ENCODE results near the gene OVCA2.
"Not testable (repeated sequence)": the region's sequence is repeated elsewhere in the genome, so short reads cannot be mapped to it uniquely, and the experiment has no call there.

The OVCA2 gene

GRCh38 chr17:1999557-2000251, 42.1 kb upstream of the OVCA2 start:
- no peaks in the 10 kb centered on the region for H3K9me3 ChIP-seq (ENCODE audit: control insufficient read depth, low read length)
- peaks cover 40% of the 10 kb centered on the region for H3K4me1 ChIP-seq (ENCODE audit: control insufficient read depth, insufficient read depth, low read length)
- no peaks in the 10 kb centered on the region for H3K36me3 ChIP-seq (ENCODE audit: control insufficient read depth, insufficient read depth, low read length)
- peak overlapping the region; percentile 83 for H3K27ac ChIP-seq (ENCODE audit: insufficient read depth, low read depth, low read length, poor library complexity, severe bottlenecking)
- no peak overlapping the region for H3K4me3 ChIP-seq (ENCODE audit: insufficient read depth, low read depth, low read length)
- 26% methylated on average over 13 of the region's 13 CpGs for WGBS, 2 experiments
- H3K27me3 ChIP-seq (ENCODE audit: control insufficient read depth, insufficient read depth, low read length, poor library complexity, severe bottlenecking) = peaks cover 10% of the 10 kb centered on the region

- 69 to 75% methylated on average over 16 of the region's 16 CpGs for WGBS, 2 experiments
- no peaks in the 10 kb centered on the region for H3K36me3 ChIP-seq (ENCODE audit: control insufficient read depth, insufficient read depth, low read length)
- H3K4me3 ChIP-seq (ENCODE audit: insufficient read depth, low read depth, low read length) = no peak overlapping the region
- peaks cover 21% of the 10 kb centered on the region for H3K4me1 ChIP-seq (ENCODE audit: control insufficient read depth, insufficient read depth, low read length)
- no peak overlapping the region for H3K27ac ChIP-seq (ENCODE audit: insufficient read depth, low read depth, low read length, poor library complexity, severe bottlenecking)
- no peaks in the 10 kb centered on the region for H3K9me3 ChIP-seq (ENCODE audit: control insufficient read depth, low read length)
- H3K27me3 ChIP-seq (ENCODE audit: control insufficient read depth, insufficient read depth, low read length, poor library complexity, severe bottlenecking) = peaks cover 10% of the 10 kb centered on the region
Observed at GRCh38 chr17:2002767-2003329, 39.0 kb upstream of the OVCA2 start.

GRCh38 chr17:2003525-2003924, 38.3 kb upstream of the OVCA2 start:
- Histone ChIP-seq H3K27me3 (ENCODE audit: control insufficient read depth, insufficient read depth, low read length, poor library complexity, severe bottlenecking) (peaks cover 4% of the 10 kb centered on the region), H3K9me3 (ENCODE audit: control insufficient read depth, low read length) (no peaks in the 10 kb centered on the region), H3K36me3 (ENCODE audit: control insufficient read depth, insufficient read depth, low read length) (no peaks in the 10 kb centered on the region), H3K4me1 (ENCODE audit: control insufficient read depth, insufficient read depth, low read length) (peaks cover 21% of the 10 kb centered on the region), H3K4me3 (ENCODE audit: insufficient read depth, low read depth, low read length) (no peak overlapping the region), H3K27ac (ENCODE audit: insufficient read depth, low read depth, low read length, poor library complexity, severe bottlenecking) (no peak overlapping the region)
- WGBS, 2 experiments = 94% methylated on average over 13 of the region's 13 CpGs

GRCh38 chr17:2004435-2004952, 37.3 kb upstream of the OVCA2 start:
- Histone ChIP-seq H3K27me3 (ENCODE audit: control insufficient read depth, insufficient read depth, low read length, poor library complexity, severe bottlenecking) (no peaks in the 10 kb centered on the region), H3K27ac (ENCODE audit: insufficient read depth, low read depth, low read length, poor library complexity, severe bottlenecking) (no peak overlapping the region), H3K36me3 (ENCODE audit: control insufficient read depth, insufficient read depth, low read length) (no peaks in the 10 kb centered on the region), H3K4me1 (ENCODE audit: control insufficient read depth, insufficient read depth, low read length) (peaks cover 20% of the 10 kb centered on the region), H3K9me3 (ENCODE audit: control insufficient read depth, low read length) (no peaks in the 10 kb centered on the region), H3K4me3 (ENCODE audit: insufficient read depth, low read depth, low read length) (no peak overlapping the region)
- WGBS, 2 experiments = 92 to 93% methylated on average over 12 of the region's 12 CpGs

GRCh38 chr17:2008332-2009126, 33.3 kb upstream of the OVCA2 start:
- Histone ChIP-seq H3K36me3 (ENCODE audit: control insufficient read depth, insufficient read depth, low read length) (no peaks in the 10 kb centered on the region), H3K4me1 (ENCODE audit: control insufficient read depth, insufficient read depth, low read length) (peaks cover 15% of the 10 kb centered on the region), H3K4me3 (ENCODE audit: insufficient read depth, low read depth, low read length) (no peak overlapping the region), H3K27me3 (ENCODE audit: control insufficient read depth, insufficient read depth, low read length, poor library complexity, severe bottlenecking) (no peaks in the 10 kb centered on the region), H3K27ac (ENCODE audit: insufficient read depth, low read depth, low read length, poor library complexity, severe bottlenecking) (no peak overlapping the region), H3K9me3 (ENCODE audit: control insufficient read depth, low read length) (no peaks in the 10 kb centered on the region)
- WGBS, 2 experiments = 91 to 92% methylated on average over 15 of the region's 15 CpGs

GRCh38 chr17:2009737-2010136, 32.1 kb upstream of the OVCA2 start:
- 94 to 95% methylated on average over 10 of the region's 10 CpGs for WGBS, 2 experiments
- H3K4me3 ChIP-seq (ENCODE audit: insufficient read depth, low read depth, low read length) = no peak overlapping the region
- H3K27me3 ChIP-seq (ENCODE audit: control insufficient read depth, insufficient read depth, low read length, poor library complexity, severe bottlenecking) = no peaks in the 10 kb centered on the region
- peaks cover 15% of the 10 kb centered on the region for H3K4me1 ChIP-seq (ENCODE audit: control insufficient read depth, insufficient read depth, low read length)
- no peaks in the 10 kb centered on the region for H3K36me3 ChIP-seq (ENCODE audit: control insufficient read depth, insufficient read depth, low read length)
- H3K9me3 ChIP-seq (ENCODE audit: control insufficient read depth, low read length) = no peaks in the 10 kb centered on the region
- H3K27ac ChIP-seq (ENCODE audit: insufficient read depth, low read depth, low read length, poor library complexity, severe bottlenecking) = no peak overlapping the region

GRCh38 chr17:2011411-2012371, 30.1 kb upstream of the OVCA2 start:
- WGBS, 2 experiments = 23 to 26% methylated on average over 24 of the region's 24 CpGs
- H3K4me3 ChIP-seq (ENCODE audit: insufficient read depth, low read depth, low read length) = no peak overlapping the region
- no peaks in the 10 kb centered on the region for H3K27me3 ChIP-seq (ENCODE audit: control insufficient read depth, insufficient read depth, low read length, poor library complexity, severe bottlenecking)

GRCh38 chr17:2012499-2012898, 29.3 kb upstream of the OVCA2 start:
- Histone ChIP-seq H3K4me3 (ENCODE audit: insufficient read depth, low read depth, low read length) (no peak overlapping the region), H3K27ac (ENCODE audit: insufficient read depth, low read depth, low read length, poor library complexity, severe bottlenecking) (no peak overlapping the region), H3K36me3 (ENCODE audit: control insufficient read depth, insufficient read depth, low read length) (no peaks in the 10 kb centered on the region), H3K4me1 (ENCODE audit: control insufficient read depth, insufficient read depth, low read length) (peaks cover 15% of the 10 kb centered on the region), H3K9me3 (ENCODE audit: control insufficient read depth, low read length) (no peaks in the 10 kb centered on the region), H3K27me3 (ENCODE audit: control insufficient read depth, insufficient read depth, low read length, poor library complexity, severe bottlenecking) (no peaks in the 10 kb centered on the region)
- WGBS, 2 experiments = 91 to 92% methylated on average over 3 of the region's 4 CpGs

More at GRCh38 chr17:2011411-2012371, 30.1 kb upstream of the OVCA2 start:
- no peak overlapping the region for H3K27ac ChIP-seq (ENCODE audit: insufficient read depth, low read depth, low read length, poor library complexity, severe bottlenecking)
- no peaks in the 10 kb centered on the region for H3K36me3 ChIP-seq (ENCODE audit: control insufficient read depth, insufficient read depth, low read length)
- H3K9me3 ChIP-seq (ENCODE audit: control insufficient read depth, low read length) = no peaks in the 10 kb centered on the region
- peaks cover 15% of the 10 kb centered on the region for H3K4me1 ChIP-seq (ENCODE audit: control insufficient read depth, insufficient read depth, low read length)

- H3K4me3 ChIP-seq (ENCODE audit: insufficient read depth, low read depth, low read length); H3K27ac ChIP-seq (ENCODE audit: insufficient read depth, low read depth, low read length, poor library complexity, severe bottlenecking); H3K27me3 ChIP-seq (ENCODE audit: control insufficient read depth, insufficient read depth, low read length, poor library complexity, severe bottlenecking); H3K36me3 ChIP-seq (ENCODE audit: control insufficient read depth, insufficient read depth, low read length); H3K9me3 ChIP-seq (ENCODE audit: control insufficient read depth, low read length): not testable (repeated sequence)
- 84 to 88% methylated on average over 6 of the region's 6 CpGs for WGBS, 2 experiments
- peaks cover 16% of the 10 kb centered on the region for H3K4me1 ChIP-seq (ENCODE audit: control insufficient read depth, insufficient read depth, low read length)
Observed at GRCh38 chr17:2013220-2013993, 28.4 kb upstream of the OVCA2 start.

All from ectodermal cell (in vitro differentiated cells).